Prostate gland (tissue), 2 donors: ENCODE data around the gene ARV1.

Source experiments
- POLR2AphosphoS5 ChIP-seq: sonication (generic); formaldehyde crosslinking; IDR thresholded peaks from one replicate; pipeline ENCODE4 v1.6.1; 2017; ENCODE audit warnings: antibody characterized with exemption
- TF ChIP-seq, protein P1 (sequence below), 4 experiments: fragments of 200-600 bp in 2 of 4; fragments of 450-650 bp in 2 of 4; sonication (generic) in 2 of 4; IDR thresholded peaks; 1 replicate in 3 of 4; 2 replicates in 1 of 4; pipeline ENCODE4 v1.5.1; 2016 to 2019; ENCODE audit warnings: antibody characterized with exemption in 4 of 4, mild to moderate bottlenecking in 2 of 4, moderate library complexity in 2 of 4

GRCh38 chr1:231011963-231012362, 33.1 kb downstream of the ARV1 start:
- TF ChIP-seq POLR2AphosphoS5, result no peak
- TF ChIP-seq, protein P1, sequence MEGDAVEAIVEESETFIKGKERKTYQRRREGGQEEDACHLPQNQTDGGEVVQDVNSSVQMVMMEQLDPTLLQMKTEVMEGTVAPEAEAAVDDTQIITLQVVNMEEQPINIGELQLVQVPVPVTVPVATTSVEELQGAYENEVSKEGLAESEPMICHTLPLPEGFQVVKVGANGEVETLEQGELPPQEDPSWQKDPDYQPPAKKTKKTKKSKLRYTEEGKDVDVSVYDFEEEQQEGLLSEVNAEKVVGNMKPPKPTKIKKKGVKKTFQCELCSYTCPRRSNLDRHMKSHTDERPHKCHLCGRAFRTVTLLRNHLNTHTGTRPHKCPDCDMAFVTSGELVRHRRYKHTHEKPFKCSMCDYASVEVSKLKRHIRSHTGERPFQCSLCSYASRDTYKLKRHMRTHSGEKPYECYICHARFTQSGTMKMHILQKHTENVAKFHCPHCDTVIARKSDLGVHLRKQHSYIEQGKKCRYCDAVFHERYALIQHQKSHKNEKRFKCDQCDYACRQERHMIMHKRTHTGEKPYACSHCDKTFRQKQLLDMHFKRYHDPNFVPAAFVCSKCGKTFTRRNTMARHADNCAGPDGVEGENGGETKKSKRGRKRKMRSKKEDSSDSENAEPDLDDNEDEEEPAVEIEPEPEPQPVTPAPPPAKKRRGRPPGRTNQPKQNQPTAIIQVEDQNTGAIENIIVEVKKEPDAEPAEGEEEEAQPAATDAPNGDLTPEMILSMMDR (IDR thresholded peaks at IDR 0.05), result no peak
